ENCODE data around the gene MAPK1.

GRCh38 chr22:21708960-21709359 lies 158.5 kb downstream of the MAPK1 start:
- TF ChIP-seq CTCF (IDR thresholded peaks at IDR 0.05) (no peak), EP300 (IDR thresholded peaks at IDR 0.05) (no peak), POLR2AphosphoS5 (IDR thresholded peaks at IDR 0.05) (no peak), POLR2A (IDR thresholded peaks at IDR 0.05) (no peak)
